Omental fat pad (tissue), 4 donors: ENCODE measurements around the gene PIGL. TPM values are rescaled to one million over a fixed set of nuclear protein-coding genes. Genes with fewer than 3 reads are reported as not detected.
"Not testable (repeated sequence)": the region's sequence is repeated elsewhere in the genome, so short reads cannot be mapped to it uniquely, and the experiment has no call there.

Source experiments
- ATAC-seq: fragments of 150-250 bp; one replicate; pipeline ENCODE4 v1.9.1; 2016; ENCODE audit warnings: mild to moderate bottlenecking, moderate library complexity; ENCODE audit not compliant: low FRiP score
- DNase-seq: peaks from one replicate; pipeline ENCODE4 v3.0.0-alpha.2; 2019; ENCODE audit warnings: low spot score
- CTCF ChIP-seq, 3 donors: fragments of 450-650 bp; IDR thresholded peaks; one replicate each; pipeline ENCODE4 v1.5.1; 2016 to 2017; ENCODE audit warnings: antibody characterized with exemption in 3 of 3, mild to moderate bottlenecking in 3 of 3, moderate library complexity in 2 of 3
- total RNA-seq, 4 donors: library from RNA; depleted of rRNA; stranded (reverse); fragments of >200 nt; gene quantifications; one replicate each; pipeline ENCODE4 v1.1.0, GENCODE V29; 2016

Gene PIGL
- total RNA-seq, 4 donors from 2014 or later: 44.8 to 62.4 (median 52.5) TPM

DNA sequence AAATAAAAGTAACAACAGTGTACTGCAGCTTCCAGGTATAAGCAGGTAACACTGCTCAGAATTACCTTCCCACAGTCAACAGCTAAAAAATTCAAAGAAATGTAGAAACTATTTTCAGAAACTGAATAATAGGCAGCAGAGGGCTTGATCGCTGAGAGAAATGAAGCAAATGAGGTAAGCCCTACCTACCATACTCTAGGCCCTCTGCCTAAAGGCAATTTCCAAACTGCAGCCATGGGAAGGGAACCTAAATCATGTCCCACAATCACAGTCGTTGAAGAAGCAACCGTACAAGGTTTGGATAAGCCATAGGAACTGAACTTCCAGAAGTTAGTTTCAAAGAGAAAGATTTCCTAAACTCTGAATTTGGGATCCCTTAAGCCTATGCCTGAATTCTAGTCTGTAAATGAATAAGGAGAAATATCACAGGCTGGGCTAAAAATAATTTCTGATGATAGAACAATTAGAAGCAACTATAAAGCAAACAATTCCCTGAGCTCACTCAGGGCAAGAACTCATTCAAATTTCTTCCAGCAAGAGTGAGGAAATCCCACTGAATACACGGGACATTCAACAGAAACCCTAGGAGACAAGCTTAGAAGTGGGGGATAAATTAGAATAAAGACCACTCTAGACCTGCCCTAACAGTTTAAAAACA, 26.2 kb upstream of the PIGL start:
- no peak for TF ChIP-seq CTCF (IDR thresholded peaks at IDR 0.05)
- no peak for DNase-seq
- no peak for ATAC-seq

- ATAC-seq (no peak), DNase-seq (no peak)
- TF ChIP-seq CTCF (IDR thresholded peaks at IDR 0.05): no peak
Measured at GRCh38 chr17:16191604-16192003, 25.4 kb upstream of the PIGL start.

GRCh38 chr17:16194307-16194835, 22.6 kb upstream of the PIGL start:
- not testable (repeated sequence) for DNase-seq, ATAC-seq

DNA sequence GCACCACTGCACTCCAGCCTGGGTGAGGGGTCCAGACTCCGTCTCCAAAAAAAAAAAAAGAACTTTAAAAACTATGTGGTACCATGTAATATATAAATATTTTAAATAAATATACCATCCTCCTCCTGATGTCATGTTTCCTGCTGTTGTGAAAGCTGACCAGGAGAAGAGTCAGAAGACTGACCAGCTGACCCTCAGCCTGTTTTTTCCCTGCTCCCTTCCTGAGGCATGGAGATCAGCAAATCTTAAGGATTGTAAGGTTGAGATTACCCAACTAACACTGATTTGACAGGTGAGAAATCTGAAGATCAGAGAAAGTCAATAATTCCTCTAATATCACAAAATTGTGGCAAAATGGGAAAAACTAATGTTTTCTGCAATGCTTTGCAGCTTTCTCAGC, 19.7 kb upstream of the PIGL start:
- DNase-seq (no peak), ATAC-seq (no peak)
- TF ChIP-seq CTCF (IDR thresholded peaks at IDR 0.05): no peak

GRCh38 chr17:16199093-16199492, 17.9 kb upstream of the PIGL start:
- no peak for TF ChIP-seq CTCF (IDR thresholded peaks at IDR 0.05)
- DNase-seq (no peak), ATAC-seq (no peak)

- not testable (repeated sequence) for ATAC-seq, DNase-seq
Measured at GRCh38 chr17:16201693-16202131, 15.3 kb upstream of the PIGL start.

- not testable (repeated sequence) for DNase-seq, ATAC-seq
Measured at GRCh38 chr17:16202554-16203500, 14.2 kb upstream of the PIGL start.

- not testable (repeated sequence) for DNase-seq, ATAC-seq
Measured at GRCh38 chr17:16204763-16205162, 12.2 kb upstream of the PIGL start.

GRCh38 chr17:16211590-16211989, 5.4 kb upstream of the PIGL start:
- DNase-seq (no peak), ATAC-seq (no peak)
- no peak for TF ChIP-seq CTCF (IDR thresholded peaks at IDR 0.05)
